IMR-90 (cell line): ENCODE measurements around the gene CAMTA1. TPM values are rescaled to one million over a fixed set of nuclear protein-coding genes. Genes with fewer than 3 reads are reported as not detected.

Experiments
- ATAC-seq: fragments of 200-7000 bp; cut with Tn5 transposase; 2 replicates; pipeline ENCODE4 v1.9.1; 2020; ENCODE audit warnings: low read depth, mild to moderate bottlenecking, moderate library complexity
- BruUV-seq: library from RNA; stranded (reverse); fragments of 400-500 nt; replicated peaks from 2 replicates; lab custom pipeline; 2021; lab: Mats Ljungman, UMichigan
- CTCF ChIA-PET: fragments of 300-600 bp; formaldehyde crosslinking; extraction: SDS; loops from one replicate; lab custom pipeline; 2021; ENCODE audit warnings: antibody characterized with exemption; lab: Yijun Ruan, JAX
- POLR2A ChIA-PET: fragments of 300-600 bp; sonication (Branson Sonifier 250); formaldehyde crosslinking; loops from one replicate; lab custom pipeline; 2022; ENCODE audit warnings: antibody characterized with exemption; ENCODE audit not compliant: unreplicated experiment; lab: Charles Lee
- DNase-seq: peaks from one replicate; pipeline ENCODE4 v3.0.0; 2013
- H2AFZ ChIP-seq: replicated peaks from 2 replicates; pipeline ENCODE3; 2013; ENCODE audit warnings: low read length, mild to moderate bottlenecking; ENCODE audit not compliant: poor library complexity
- H2AK5ac ChIP-seq: 2 replicates; pipeline ENCODE4 v1.6.1; 2013; ENCODE audit warnings: low read depth, low read length, inconsistent platforms
- H2AK9ac ChIP-seq: replicated peaks from 2 replicates; pipeline ENCODE3; 2013; ENCODE audit warnings: mild to moderate bottlenecking, low read depth, low read length, moderate library complexity; ENCODE audit not compliant: poor library complexity
- H2BK120ac ChIP-seq: 2 replicates; pipeline ENCODE4 v1.6.1; 2013; ENCODE audit warnings: low read depth, low read length, inconsistent platforms
- H2BK15ac ChIP-seq: 3 replicates; pipeline ENCODE4 v1.6.1; 2013; ENCODE audit warnings: low read depth, low read length, inconsistent platforms
- H2BK20ac ChIP-seq: 2 replicates; pipeline ENCODE4 v1.6.1; 2013; ENCODE audit warnings: low read depth, mild to moderate bottlenecking, inconsistent platforms, low read length, moderate library complexity
- H2BK5ac ChIP-seq: 2 replicates; pipeline ENCODE4 v1.6.1; 2013; ENCODE audit warnings: mild to moderate bottlenecking, low read depth, low read length, inconsistent platforms; ENCODE audit not compliant: poor library complexity, severe bottlenecking
- H3K14ac ChIP-seq: replicated peaks from 2 replicates; pipeline ENCODE4 v1.6.1; 2013; ENCODE audit warnings: low read depth, low read length, inconsistent platforms
- H3K18ac ChIP-seq: 2 replicates; pipeline ENCODE4 v1.6.1; 2013; ENCODE audit warnings: low read depth, low read length, control low read depth
- H3K23ac ChIP-seq: 2 replicates; pipeline ENCODE4 v1.6.1; 2013; ENCODE audit warnings: low read depth, low read length, inconsistent platforms
- H3K27ac ChIP-seq: 2 replicates; pipeline ENCODE4 v1.5.1; 2013; ENCODE audit warnings: mild to moderate bottlenecking, control low read depth, low read length; ENCODE audit not compliant: insufficient read depth
- H3K27me3 ChIP-seq: 2 replicates; pipeline ENCODE4 v1.6.1; 2013; ENCODE audit warnings: low read length; ENCODE audit not compliant: control insufficient read depth, insufficient read depth
- H3K36me3 ChIP-seq: 2 replicates; pipeline ENCODE4 v1.6.1; 2013; ENCODE audit warnings: low read length, mixed read lengths; ENCODE audit not compliant: control insufficient read depth, insufficient read depth
- H3K4ac ChIP-seq: 2 replicates; pipeline ENCODE4 v1.6.1; 2013; ENCODE audit warnings: low read depth, low read length, inconsistent platforms
- H3K4me1 ChIP-seq: 2 replicates; pipeline ENCODE4 v1.6.1; 2013; ENCODE audit warnings: low read length, mixed read lengths; ENCODE audit not compliant: control insufficient read depth, insufficient read depth
- H3K4me2 ChIP-seq: 2 replicates; pipeline ENCODE4 v1.6.1; 2013; ENCODE audit warnings: low read depth, mild to moderate bottlenecking, control low read depth, low read length, moderate library complexity
- H3K4me3 ChIP-seq: 2 replicates; pipeline ENCODE4 v1.5.1; 2013; ENCODE audit warnings: low read depth, mild to moderate bottlenecking, control low read depth, low read length, moderate library complexity; ENCODE audit not compliant: insufficient read depth
- H3K56ac ChIP-seq: 2 replicates; pipeline ENCODE4 v1.6.1; 2013; ENCODE audit warnings: low read length, inconsistent platforms; ENCODE audit not compliant: insufficient read depth; ENCODE audit errors: extremely low read depth
- H3K79me1 ChIP-seq, 2 experiments: 2 replicates each; pipeline ENCODE4 v1.6.1; 2013; ENCODE audit warnings: low read length in 2 of 2, inconsistent platforms in 1 of 2, low read depth in 1 of 2
- H3K9ac ChIP-seq: 2 replicates; pipeline ENCODE4 v1.6.1; 2013; ENCODE audit warnings: low read depth, low read length, control low read depth
- H3K9me1 ChIP-seq: 2 replicates; pipeline ENCODE4 v1.6.1; 2013; ENCODE audit warnings: low read length, inconsistent platforms; ENCODE audit not compliant: insufficient read depth
- H3K9me3 ChIP-seq: 2 replicates; pipeline ENCODE4 v1.6.1; 2013; ENCODE audit warnings: low read length; ENCODE audit not compliant: control insufficient read depth, insufficient read depth
- H4K20me1 ChIP-seq: 2 replicates; pipeline ENCODE4 v1.6.1; 2013; ENCODE audit warnings: low read length, inconsistent platforms; ENCODE audit not compliant: insufficient read depth
- H4K5ac ChIP-seq: 2 replicates; pipeline ENCODE4 v1.6.1; 2013; ENCODE audit warnings: mild to moderate bottlenecking, low read depth, low read length, control low read depth
- H4K8ac ChIP-seq, 2 experiments: 2 replicates each; pipeline ENCODE4 v1.6.1; 2013; ENCODE audit warnings: low read depth in 2 of 2, low read length in 2 of 2, control low read depth in 1 of 2, inconsistent platforms in 1 of 2
- H4K91ac ChIP-seq: 2 replicates; pipeline ENCODE4 v1.6.1; 2013; ENCODE audit warnings: low read depth, low read length, inconsistent platforms; ENCODE audit not compliant: insufficient read depth
- BHLHE40 ChIP-seq: fragments of 150-350 bp; IDR thresholded peaks from 2 replicates; pipeline ENCODE4 v1.6.1; 2016; ENCODE audit warnings: mild to moderate bottlenecking, low read depth, low read length
- CEBPB ChIP-seq: IDR thresholded peaks from 2 replicates; pipeline ENCODE4 v1.6.1; 2012; ENCODE audit warnings: low read depth, low read length, improper control_type of control experiment
- CHD1 ChIP-seq: IDR thresholded peaks from 2 replicates; pipeline ENCODE4 v1.6.1; 2012; ENCODE audit warnings: low read depth, low read length, improper control_type of control experiment
- FOS ChIP-seq: fragments of 150-350 bp; IDR thresholded peaks from 2 replicates; pipeline ENCODE4 v1.6.1; 2016; ENCODE audit warnings: low read depth, low read length
- MAFK ChIP-seq: IDR thresholded peaks from 2 replicates; pipeline ENCODE4 v1.6.1; 2012; ENCODE audit warnings: low read depth, low read length, improper control_type of control experiment
- MAZ ChIP-seq: IDR thresholded peaks from 2 replicates; pipeline ENCODE4 v1.6.1; 2012; ENCODE audit warnings: low read depth, mild to moderate bottlenecking, low read length, improper control_type of control experiment, moderate library complexity, borderline replicate concordance
- MXI1 ChIP-seq: IDR thresholded peaks from 2 replicates; pipeline ENCODE4 v1.6.1; 2012; ENCODE audit warnings: low read depth, mild to moderate bottlenecking, low read length, moderate library complexity, borderline replicate concordance
- NFE2L2 ChIP-seq: fragments of 150-350 bp; IDR thresholded peaks from 2 replicates; pipeline ENCODE4 v1.6.1; 2016; ENCODE audit warnings: low read depth, mild to moderate bottlenecking, low read length
- POLR2A ChIP-seq: IDR thresholded peaks from 2 replicates; pipeline ENCODE4 v1.6.1; 2012; ENCODE audit warnings: mild to moderate bottlenecking, low read depth, low read length
- RAD21 ChIP-seq: IDR thresholded peaks from 2 replicates; pipeline ENCODE4 v1.6.1; 2012; ENCODE audit warnings: low read length, improper control_type of control experiment
- RCOR1 ChIP-seq: IDR thresholded peaks from 2 replicates; pipeline ENCODE4 v1.6.1; 2012; ENCODE audit warnings: mild to moderate bottlenecking, low read length, improper control_type of control experiment; ENCODE audit not compliant: insufficient replicate concordance
- RFX5 ChIP-seq: IDR thresholded peaks from 2 replicates; pipeline ENCODE4 v1.8.0; 2012; ENCODE audit warnings: low read depth, mild to moderate bottlenecking, low read length, moderate library complexity
- SMC3 ChIP-seq: fragments of 150-350 bp; IDR thresholded peaks from 2 replicates; pipeline ENCODE4 v1.6.1; 2016; ENCODE audit warnings: low read depth, mild to moderate bottlenecking, antibody characterized with exemption, low read length, moderate library complexity
- WGBS, 2 experiments: methylation state at CpG; one replicate each; pipeline versions ENCODE4 v1.1.5 to v1.1.7; 2013; ENCODE audit warnings: missing lambda C conversion rate in 2 of 2; ENCODE audit not compliant: insufficient read length in 1 of 2; ENCODE audit errors: extremely low coverage in 2 of 2; 5-methylcytosine and 5-hydroxymethylcytosine counted together
- dilution Hi-C: fragments of 300-500 bp; cut with HindIII; formaldehyde crosslinking; loops from one replicate; pipeline ENCODE4 v1.14.3; 2018; ENCODE audit warnings: low sequenced_read_pairs; ENCODE audit not compliant: unreplicated experiment
- in situ Hi-C: fragments of 300-500 bp; cut with MboI; formaldehyde crosslinking; loops from 3 replicates; pipeline ENCODE4 v1.14.3; 2019; ENCODE audit warnings: low sequenced_read_pairs, inconsistent platforms, mixed read lengths
- intact Hi-C: fragments of 100-400 bp; cut with micrococcal nuclease; formaldehyde crosslinking; loops from 2 replicates; pipeline ENCODE4 v1.10.0; 2022
- polyA plus RNA-seq, 3 experiments: library from polyadenylated mRNA; depleted of rRNA; stranded (reverse); fragments of >200 nt; gene quantifications; 2 replicates each; pipeline ENCODE4 v1.2.3, GENCODE V29; 2012; ENCODE audit warnings: low replicate concordance in 1 of 3
- total RNA-seq: library from RNA; depleted of rRNA; stranded (reverse); fragments of >200 nt; gene quantifications from 2 replicates; pipeline ENCODE4 v1.2.3, GENCODE V29; 2012
- TF ChIP-seq, protein P1 (sequence below): fragments of 150-350 bp; IDR thresholded peaks from 2 replicates; pipeline ENCODE4 v1.6.1; 2017; ENCODE audit warnings: mild to moderate bottlenecking, antibody characterized with exemption, low read length, low read depth
- TF ChIP-seq, protein P2 (sequence below): fragments of 150-350 bp; IDR thresholded peaks from 2 replicates; pipeline ENCODE4 v1.6.1; 2016; ENCODE audit warnings: low read depth, mild to moderate bottlenecking, low read length, moderate library complexity, borderline replicate concordance
- TF ChIP-seq, protein P3 (sequence below): conservative IDR thresholded peaks from 2 replicates; pipeline ENCODE4 v1.5.1; 2012; ENCODE audit warnings: mild to moderate bottlenecking, low read depth, low read length, improper control_type of control experiment

The CAMTA1 gene
- total and polyA plus RNA-seq, 2 of the 4 experiments (the other 2 are of a cell fraction) = 35.5 to 74.3 TPM

DNA sequence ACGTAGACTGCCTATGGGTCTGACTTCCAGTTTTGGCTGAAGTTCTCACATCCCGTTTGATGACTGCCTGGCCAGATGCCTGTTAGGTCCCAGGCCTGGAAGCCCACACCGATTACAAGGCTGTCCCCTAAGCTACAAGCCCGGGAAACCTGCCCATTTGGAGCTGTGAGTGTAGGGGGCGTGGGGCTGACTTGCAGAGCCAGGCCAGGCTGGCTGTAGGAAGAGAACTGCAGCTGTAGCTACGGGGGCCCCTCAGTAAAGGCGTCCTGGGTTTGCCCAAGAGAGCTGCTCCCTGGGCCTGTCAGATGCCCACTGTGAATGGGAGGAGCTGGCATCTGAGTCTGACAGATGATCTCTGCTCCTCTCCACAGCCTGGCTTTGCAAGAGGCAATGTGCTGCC lies 199.7 kb downstream of the CAMTA1 start:
- Histone ChIP-seq H3K23ac (no peak overlapping the region), H2AFZ (no peak overlapping the region), H4K8ac (no peak overlapping the region), H2BK15ac (no peak overlapping the region), H3K79me1 (no peaks in the 10 kb centered on the region), H3K4me2 (no peak overlapping the region), H4K20me1 (no peaks in the 10 kb centered on the region), H3K18ac (no peak overlapping the region), H3K14ac (no peak overlapping the region), H3K4ac (no peak overlapping the region), H3K4me3 (no peak overlapping the region), H2AK9ac (no peak overlapping the region), H3K9me1 (no peaks in the 10 kb centered on the region), H3K27me3 (peaks cover 21% of the 10 kb centered on the region), H3K9me3 (peaks cover 6% of the 10 kb centered on the region; the same call in 1 of the 2 replicates), H3K9ac (no peak overlapping the region), H3K36me3 (no peaks in the 10 kb centered on the region), H2BK20ac (no peak overlapping the region), H4K91ac (no peak overlapping the region), H3K56ac (no peak overlapping the region), H2BK5ac (no peak overlapping the region), H2AK5ac (no peak overlapping the region), H3K27ac (no peak overlapping the region), H2BK120ac (no peak overlapping the region), H3K4me1 (no peaks in the 10 kb centered on the region), H4K5ac (no peak overlapping the region)
- in situ Hi-C loops = no loop called here
- ATAC-seq (no peak), DNase-seq (no peak)
- WGBS, 2 experiments = 14% methylated on average over 5 of the region's 7 CpGs; no CpG with 5 or more reads in 1 of the 2 experiments
- dilution Hi-C loops = no loop called here
- CTCF ChIA-PET = no interaction called here
- TF ChIP-seq, protein P1, sequence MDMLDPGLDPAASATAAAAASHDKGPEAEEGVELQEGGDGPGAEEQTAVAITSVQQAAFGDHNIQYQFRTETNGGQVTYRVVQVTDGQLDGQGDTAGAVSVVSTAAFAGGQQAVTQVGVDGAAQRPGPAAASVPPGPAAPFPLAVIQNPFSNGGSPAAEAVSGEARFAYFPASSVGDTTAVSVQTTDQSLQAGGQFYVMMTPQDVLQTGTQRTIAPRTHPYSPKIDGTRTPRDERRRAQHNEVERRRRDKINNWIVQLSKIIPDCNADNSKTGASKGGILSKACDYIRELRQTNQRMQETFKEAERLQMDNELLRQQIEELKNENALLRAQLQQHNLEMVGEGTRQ = no peak
- TF ChIP-seq, protein P2, sequence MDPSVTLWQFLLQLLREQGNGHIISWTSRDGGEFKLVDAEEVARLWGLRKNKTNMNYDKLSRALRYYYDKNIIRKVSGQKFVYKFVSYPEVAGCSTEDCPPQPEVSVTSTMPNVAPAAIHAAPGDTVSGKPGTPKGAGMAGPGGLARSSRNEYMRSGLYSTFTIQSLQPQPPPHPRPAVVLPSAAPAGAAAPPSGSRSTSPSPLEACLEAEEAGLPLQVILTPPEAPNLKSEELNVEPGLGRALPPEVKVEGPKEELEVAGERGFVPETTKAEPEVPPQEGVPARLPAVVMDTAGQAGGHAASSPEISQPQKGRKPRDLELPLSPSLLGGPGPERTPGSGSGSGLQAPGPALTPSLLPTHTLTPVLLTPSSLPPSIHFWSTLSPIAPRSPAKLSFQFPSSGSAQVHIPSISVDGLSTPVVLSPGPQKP = no peak
- TF ChIP-seq MXI1 (no peak), FOS (no peak), POLR2A (no peak), MAFK (no peak), NFE2L2 (no peak), RAD21 (no peak), BHLHE40 (no peak), SMC3 (no peak), RCOR1 (no peak), CHD1 (no peak), MAZ (no peak), RFX5 (no peak), CEBPB (no peak)
- TF ChIP-seq, protein P3, sequence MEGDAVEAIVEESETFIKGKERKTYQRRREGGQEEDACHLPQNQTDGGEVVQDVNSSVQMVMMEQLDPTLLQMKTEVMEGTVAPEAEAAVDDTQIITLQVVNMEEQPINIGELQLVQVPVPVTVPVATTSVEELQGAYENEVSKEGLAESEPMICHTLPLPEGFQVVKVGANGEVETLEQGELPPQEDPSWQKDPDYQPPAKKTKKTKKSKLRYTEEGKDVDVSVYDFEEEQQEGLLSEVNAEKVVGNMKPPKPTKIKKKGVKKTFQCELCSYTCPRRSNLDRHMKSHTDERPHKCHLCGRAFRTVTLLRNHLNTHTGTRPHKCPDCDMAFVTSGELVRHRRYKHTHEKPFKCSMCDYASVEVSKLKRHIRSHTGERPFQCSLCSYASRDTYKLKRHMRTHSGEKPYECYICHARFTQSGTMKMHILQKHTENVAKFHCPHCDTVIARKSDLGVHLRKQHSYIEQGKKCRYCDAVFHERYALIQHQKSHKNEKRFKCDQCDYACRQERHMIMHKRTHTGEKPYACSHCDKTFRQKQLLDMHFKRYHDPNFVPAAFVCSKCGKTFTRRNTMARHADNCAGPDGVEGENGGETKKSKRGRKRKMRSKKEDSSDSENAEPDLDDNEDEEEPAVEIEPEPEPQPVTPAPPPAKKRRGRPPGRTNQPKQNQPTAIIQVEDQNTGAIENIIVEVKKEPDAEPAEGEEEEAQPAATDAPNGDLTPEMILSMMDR = no peak
- POLR2A ChIA-PET = no interaction called here
- intact Hi-C loops = no loop called here
- BruUV-seq = no TSS peak
